Stimulated activated naive CD8-positive, alpha-beta T cell treated with anti-CD3 and anti-CD28 coated beads, Interleukin-15, Interleukin-2, amounts not matched to agents 100 U/mL and 50 U/mL, for 24 hours (primary cell): ENCODE results near the gene SLCO3A1.

Experiments
- ATAC-seq: fragments of 150-1000 bp; cut with Tn5 transposase; one replicate; pipeline ENCODE4 v1.10.0; 2021
- DNase-seq: peaks from one replicate; pipeline ENCODE4 v3.0.0; 2021

The SLCO3A1 gene

GRCh38 chr15:92100751-92101150, 247.2 kb downstream of the SLCO3A1 start:
- no peak for ATAC-seq

GRCh38 chr15:92101708-92102394, 248.3 kb downstream of the SLCO3A1 start:
- ATAC-seq: no peak
- DNase-seq: no peak

More at GRCh38 chr15:92100751-92101150, 247.2 kb downstream of the SLCO3A1 start:
- DNase-seq: no peak

GRCh38 chr15:92102395-92102755, 248.9 kb downstream of the SLCO3A1 start:
- DNase-seq (no peak), ATAC-seq (no peak)

- DNase-seq: no peak
- ATAC-seq: no peak
Observed at GRCh38 chr15:92104072-92104471, 250.6 kb downstream of the SLCO3A1 start.

GRCh38 chr15:92105611-92106010, 252.1 kb downstream of the SLCO3A1 start:
- DNase-seq (no peak), ATAC-seq (no peak)

GRCh38 chr15:92107510-92107909, 254.0 kb downstream of the SLCO3A1 start:
- ATAC-seq: no peak

GRCh38 chr15:92109191-92109873, 255.8 kb downstream of the SLCO3A1 start:
- DNase-seq (no peak), ATAC-seq (no peak)

More at GRCh38 chr15:92107510-92107909, 254.0 kb downstream of the SLCO3A1 start:
- DNase-seq: no peak

- ATAC-seq (no peak), DNase-seq (no peak)
Observed at GRCh38 chr15:92111291-92111690, 257.8 kb downstream of the SLCO3A1 start.

- no peak for ATAC-seq
- DNase-seq: no peak
Observed at GRCh38 chr15:92111751-92112150, 258.2 kb downstream of the SLCO3A1 start.

- no peak for ATAC-seq
Observed at GRCh38 chr15:92112180-92112579, 258.7 kb downstream of the SLCO3A1 start.

GRCh38 chr15:92112711-92113110, 259.2 kb downstream of the SLCO3A1 start:
- no peak for ATAC-seq

More at GRCh38 chr15:92112180-92112579, 258.7 kb downstream of the SLCO3A1 start:
- no peak for DNase-seq

GRCh38 chr15:92113832-92114231, 260.3 kb downstream of the SLCO3A1 start:
- no peak for ATAC-seq

More at GRCh38 chr15:92112711-92113110, 259.2 kb downstream of the SLCO3A1 start:
- DNase-seq: no peak

GRCh38 chr15:92115834-92116233, 262.3 kb downstream of the SLCO3A1 start:
- ATAC-seq: no peak
- no peak for DNase-seq

More at GRCh38 chr15:92113832-92114231, 260.3 kb downstream of the SLCO3A1 start:
- no peak for DNase-seq

GRCh38 chr15:92116330-92116729, 262.8 kb downstream of the SLCO3A1 start:
- ATAC-seq (no peak), DNase-seq (no peak)

GRCh38 chr15:92117261-92117731, 263.8 kb downstream of the SLCO3A1 start:
- ATAC-seq: no peak

GRCh38 chr15:92118162-92118935, 264.8 kb downstream of the SLCO3A1 start:
- no peak for ATAC-seq

More at GRCh38 chr15:92117261-92117731, 263.8 kb downstream of the SLCO3A1 start:
- no peak for DNase-seq

GRCh38 chr15:92118936-92119325, 265.4 kb downstream of the SLCO3A1 start:
- DNase-seq: no peak
- no peak for ATAC-seq

More at GRCh38 chr15:92118162-92118935, 264.8 kb downstream of the SLCO3A1 start:
- no peak for DNase-seq

GRCh38 chr15:92120094-92120795, 266.7 kb downstream of the SLCO3A1 start:
- DNase-seq (no peak), ATAC-seq (no peak)

GRCh38 chr15:92121047-92121446, 267.5 kb downstream of the SLCO3A1 start:
- no peak for ATAC-seq
- no peak for DNase-seq

GRCh38 chr15:92122259-92122658, 268.8 kb downstream of the SLCO3A1 start:
- DNase-seq: no peak
- ATAC-seq: no peak

GRCh38 chr15:92123962-92124656, 270.6 kb downstream of the SLCO3A1 start:
- DNase-seq (no peak), ATAC-seq (no peak)
